Naive thymus-derived CD4-positive, alpha-beta T cell (primary cell): Measurements from ENCODE around the gene OR2G3. TPM values are rescaled to one million over a fixed set of nuclear protein-coding genes. Genes with fewer than 3 reads are reported as not detected.

Source experiments
- ATAC-seq: fragments of 150-1000 bp; cut with Tn5 transposase; 2 replicates; pipeline ENCODE4 v1.10.0; 2021; ENCODE audit warnings: mild to moderate bottlenecking, moderate library complexity
- CTCF ChIA-PET: fragments of 350-600 bp; sonication (Branson Sonifier 250); formaldehyde crosslinking; loops from one replicate; lab custom pipeline; 2021; ENCODE audit warnings: antibody characterized with exemption; lab: Charles Lee
- POLR2A ChIA-PET: fragments of 350-600 bp; sonication (Branson Sonifier 250); formaldehyde crosslinking; loops from one replicate; lab custom pipeline; 2021; ENCODE audit warnings: antibody characterized with exemption, inconsistent platforms; lab: Charles Lee
- DNase-seq, 9 donors: peaks; one replicate each; pipeline versions ENCODE4 v3.0.0 to v3.0.0-alpha.2; 2020 to 2022; ENCODE audit warnings: mixed read lengths in 1 of 9
- H3K27ac ChIP-seq: one replicate; pipeline ENCODE4 v1.7.0; 2013; ENCODE audit warnings: mild to moderate bottlenecking, low read depth, low read length, moderate library complexity
- H3K27me3 ChIP-seq, 2 donors: one replicate each; pipeline ENCODE4 v1.7.0; 2013; ENCODE audit warnings: low read length in 2 of 2, mild to moderate bottlenecking in 2 of 2, moderate library complexity in 2 of 2; ENCODE audit not compliant: control insufficient read depth in 2 of 2, insufficient read depth in 2 of 2
- H3K36me3 ChIP-seq, 3 experiments: 1 replicate in 2 of 3; 2 replicates in 1 of 3; pipeline ENCODE4 v1.7.0; 2013; ENCODE audit warnings: low read length in 3 of 3, mild to moderate bottlenecking in 3 of 3, moderate library complexity in 1 of 3; ENCODE audit not compliant: insufficient read depth in 3 of 3, control insufficient read depth in 2 of 3
- H3K4me1 ChIP-seq, 2 donors: one replicate each; pipeline ENCODE4 v1.7.0; 2013; ENCODE audit warnings: low read length in 2 of 2, mild to moderate bottlenecking in 2 of 2, moderate library complexity in 1 of 2; ENCODE audit not compliant: control insufficient read depth in 2 of 2, insufficient read depth in 2 of 2
- H3K4me3 ChIP-seq: 2 replicates; pipeline ENCODE4 v1.7.0; 2013; ENCODE audit warnings: mild to moderate bottlenecking, low read length
- H3K9me3 ChIP-seq, 3 experiments: 1 replicate in 2 of 3; 2 replicates in 1 of 3; pipeline ENCODE4 v1.7.0; 2013; ENCODE audit warnings: low read length in 3 of 3; ENCODE audit not compliant: control insufficient read depth in 2 of 3
- H3K27ac Mint-ChIP-seq, 9 donors: one replicate each; pipeline ENCODE4 v1.8.0; 2020 to 2022; ENCODE audit warnings: mixed read lengths in 9 of 9, mild to moderate bottlenecking in 8 of 9, moderate library complexity in 5 of 9, inconsistent platforms in 2 of 9
- H3K27me3 Mint-ChIP-seq, 5 donors: one replicate each; pipeline ENCODE4 v1.8.0; 2021 to 2022; ENCODE audit warnings: mixed read lengths in 5 of 5, mild to moderate bottlenecking in 1 of 5
- H3K36me3 Mint-ChIP-seq, 5 donors: one replicate each; pipeline ENCODE4 v1.8.0; 2020 to 2022; ENCODE audit warnings: mixed read lengths in 5 of 5, mild to moderate bottlenecking in 3 of 5, inconsistent platforms in 1 of 5
- H3K4me1 Mint-ChIP-seq, 7 donors: one replicate each; pipeline ENCODE4 v1.8.0; 2020 to 2022; ENCODE audit warnings: mixed read lengths in 7 of 7, mild to moderate bottlenecking in 3 of 7, inconsistent platforms in 1 of 7
- H3K4me3 Mint-ChIP-seq, 10 donors: one replicate each; pipeline ENCODE4 v1.8.0; 2020 to 2022; ENCODE audit warnings: mild to moderate bottlenecking in 10 of 10, mixed read lengths in 10 of 10, moderate library complexity in 6 of 10, inconsistent platforms in 2 of 10
- H3K9me3 Mint-ChIP-seq, 11 donors: one replicate each; pipeline ENCODE4 v1.8.0; 2020 to 2022; ENCODE audit warnings: mixed read lengths in 11 of 11, mild to moderate bottlenecking in 4 of 11, inconsistent platforms in 1 of 11, moderate library complexity in 1 of 11
- intact Hi-C, 2 donors: fragments of 100-400 bp; cut with micrococcal nuclease; formaldehyde crosslinking; loops; one replicate each; pipeline ENCODE4 v1.15.1; 2023
- polyA plus RNA-seq, 2 donors: library from polyadenylated mRNA; unstranded; fragments of 300-500 nt; fragmentation: Illumina TruSeq; gene quantifications; one replicate each; pipeline ENCODE4 v1.2.3, GENCODE V29; 2021
- total RNA-seq, 6 experiments: library from RNA in 5 of 6; stranded (reverse) in 5 of 6; gene quantifications; 1 replicate in 5 of 6; 2 replicates in 1 of 6; pipeline ENCODE4 v1.2.3 and lab custom pipeline; 2021 to 2026

The OR2G3 gene
- total and polyA plus RNA-seq, 7 experiments from 2014 or later: not detected

DNA sequence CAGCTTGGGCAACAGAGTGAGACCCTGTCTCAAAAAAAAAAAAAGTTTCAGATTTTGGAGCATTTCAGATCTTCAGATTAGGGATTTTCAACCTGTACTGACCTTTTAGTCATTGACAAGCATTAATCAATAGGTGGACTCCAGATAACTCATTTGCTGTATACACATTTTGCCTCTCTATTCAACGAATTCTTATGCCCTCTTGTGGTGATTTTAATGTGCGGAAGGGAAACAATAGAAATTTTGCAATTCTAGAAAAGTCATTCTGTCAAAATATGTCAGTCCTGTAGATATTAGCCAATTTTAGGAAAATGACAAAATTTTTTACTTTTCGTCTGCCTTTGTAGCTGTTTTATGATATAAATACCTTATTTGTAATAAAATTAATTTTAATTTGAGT, 28.9 kb upstream of the OR2G3 start:
- ATAC-seq (no peak), DNase-seq (peak in 2 of 9 donors; percentile 4)
- Mint-ChIP-seq H3K36me3 (peaks cover 0 to 5% (median 0%) of the 10 kb centered on the region in 5 donors), H3K4me1 (peaks cover 0 to 2% (median 0%) of the 10 kb centered on the region in 7 donors), H3K27ac (no peak overlapping the region), H3K27me3 (peaks cover 0 to 25% (median 13%) of the 10 kb centered on the region in 5 donors), H3K9me3 (peaks cover 0 to 8% (median 2%) of the 10 kb centered on the region in 11 donors), H3K4me3 (no peak overlapping the region)
- Histone ChIP-seq H3K36me3 (no peaks in the 10 kb centered on the region), H3K27ac (no peak overlapping the region), H3K4me1 (no peaks in the 10 kb centered on the region), H3K4me3 (no peak overlapping the region), H3K27me3 (no peaks in the 10 kb centered on the region), H3K9me3 (no peaks in the 10 kb centered on the region)
- intact Hi-C loops: loop anchor here (1.0 to 2.0 kb wide), 3 partner anchors 186 to 204 kb away; no protein-coding TSS in a partner anchor
- CTCF ChIA-PET: no interaction called here
- POLR2A ChIA-PET: no interaction called here

DNA sequence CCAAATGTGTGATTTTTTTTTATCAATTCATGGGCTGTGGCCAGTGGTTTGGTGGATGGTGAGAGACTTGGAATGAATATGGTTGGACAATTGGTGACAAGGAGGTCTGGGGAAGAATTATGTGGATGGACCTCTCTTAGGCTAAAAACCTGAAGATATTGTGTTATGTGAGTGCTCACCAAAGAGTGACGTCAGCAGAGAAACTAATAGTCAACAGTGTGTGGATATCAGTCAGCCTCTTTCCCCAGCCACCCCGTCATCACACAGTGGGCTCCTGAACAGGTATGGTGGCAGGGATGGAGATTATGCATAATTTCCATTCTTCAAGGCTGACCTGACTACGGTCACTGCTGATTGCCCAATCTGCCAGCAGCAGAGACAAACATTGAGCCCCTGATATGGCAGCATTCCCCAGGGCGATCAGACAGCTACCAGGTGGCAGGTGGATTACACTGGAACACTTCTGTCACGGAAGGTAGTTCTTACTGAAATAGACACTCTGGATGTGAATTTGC, 26.4 kb upstream of the OR2G3 start:
- peaks cover 0 to 2% (median 0%) of the 10 kb centered on the region in 7 donors for H3K4me1 Mint-ChIP-seq
- no peaks in the 10 kb centered on the region for H3K36me3 Mint-ChIP-seq

DNA sequence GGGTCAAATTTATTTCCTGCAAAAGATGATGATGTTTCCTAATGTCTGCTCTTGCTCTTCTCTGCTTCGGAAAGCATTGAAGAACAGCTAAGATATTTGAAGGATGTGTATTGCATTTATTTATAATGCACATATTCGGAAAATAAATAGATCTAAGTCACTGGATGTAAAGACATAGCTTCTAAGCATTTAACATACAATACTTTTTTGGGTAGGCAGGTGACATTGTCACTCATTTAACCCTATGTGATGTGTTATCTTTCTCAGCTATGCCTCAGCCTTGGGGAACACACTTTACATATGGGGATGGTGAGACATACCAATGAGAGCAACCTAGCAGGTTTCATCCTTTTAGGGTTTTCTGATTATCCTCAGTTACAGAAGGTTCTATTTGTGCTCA, 17.3 kb upstream of the OR2G3 start, which contains the start of gene OR2G2:
TSS of gene OR2G2 (plus strand) at position 301 of the 400 bp plus-strand sequence. CDS start at position 301, 0 bp downstream.
- Mint-ChIP-seq H3K4me1 (no peaks in the 10 kb centered on the region), H3K4me3 (no peak within 1 kb of the TSS), H3K9me3 (peaks cover 0 to 15% (median 6%) of the 10 kb centered on the region in 11 donors), H3K27ac (no peak within 1 kb of the TSS), H3K27me3 (peaks cover 0 to 12% (median 6%) of the 10 kb centered on the region in 5 donors), H3K36me3 (peaks cover 0 to 3% (median 0%) of the 10 kb centered on the region in 5 donors)
- no peak within 1 kb of the TSS for H3K27ac ChIP-seq
- H3K4me3 ChIP-seq: no peak within 1 kb of the TSS
- H3K36me3 ChIP-seq: no peaks in the 10 kb centered on the region
- no peak for ATAC-seq
- no peaks in the 10 kb centered on the region for H3K4me1 ChIP-seq
- CTCF ChIA-PET: no interaction called here
- POLR2A ChIA-PET: no interaction called here
- H3K27me3 ChIP-seq: no peaks in the 10 kb centered on the region
- H3K9me3 ChIP-seq: no peaks in the 10 kb centered on the region
- no peak for DNase-seq
- intact Hi-C loops: no loop called here

More for the DNA sequence above, 26.4 kb upstream of the OR2G3 start:
- no peaks in the 10 kb centered on the region for H3K9me3 Mint-ChIP-seq
- POLR2A ChIA-PET: no interaction called here
- Histone ChIP-seq H3K4me3 (no peak overlapping the region), H3K27me3 (no peaks in the 10 kb centered on the region), H3K36me3 (no peaks in the 10 kb centered on the region), H3K9me3 (no peaks in the 10 kb centered on the region), H3K4me1 (no peaks in the 10 kb centered on the region), H3K27ac (no peak overlapping the region)
- H3K27ac Mint-ChIP-seq: no peak overlapping the region
- CTCF ChIA-PET: no interaction called here
- peaks cover 0 to 16% (median 9%) of the 10 kb centered on the region in 5 donors for H3K27me3 Mint-ChIP-seq
- intact Hi-C loops: no loop called here
- no peak overlapping the region for H3K4me3 Mint-ChIP-seq
- no peak for DNase-seq
- ATAC-seq: no peak

DNA sequence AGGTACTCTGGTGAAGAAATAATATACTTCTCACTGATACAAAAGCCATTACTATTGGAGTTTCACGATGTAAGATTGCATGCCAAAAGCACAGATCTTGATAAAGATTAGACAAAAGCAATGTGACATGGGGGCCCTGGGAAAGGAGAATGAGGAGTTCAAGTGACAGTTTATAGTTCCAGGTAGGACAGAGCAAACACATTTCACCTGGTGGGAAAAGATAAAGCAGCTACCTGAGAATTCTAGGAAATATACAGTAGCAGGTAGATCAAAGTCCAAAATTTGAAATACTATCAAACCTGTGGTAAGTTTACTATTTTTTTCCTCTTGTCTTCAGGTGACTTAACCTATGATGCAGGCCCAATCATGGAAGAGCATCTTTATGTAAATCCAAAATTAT, 8.0 kb downstream of the OR2G3 start:
- ChIA-PET POLR2A (no interaction called here), CTCF (no interaction called here)
- H3K36me3 Mint-ChIP-seq: no peaks in the 10 kb centered on the region
- peaks cover 0 to 7% (median 3%) of the 10 kb centered on the region in 11 donors for H3K9me3 Mint-ChIP-seq
- DNase-seq (no peak), ATAC-seq (no peak)
- no peak overlapping the region for H3K27ac Mint-ChIP-seq
- intact Hi-C loops: no loop called here
- H3K4me1 Mint-ChIP-seq: no peaks in the 10 kb centered on the region
- Histone ChIP-seq H3K36me3 (no peaks in the 10 kb centered on the region), H3K4me1 (no peaks in the 10 kb centered on the region), H3K27me3 (no peaks in the 10 kb centered on the region), H3K4me3 (no peak overlapping the region), H3K9me3 (no peaks in the 10 kb centered on the region), H3K27ac (no peak overlapping the region)
- no peak overlapping the region for H3K4me3 Mint-ChIP-seq
- peaks cover 0 to 23% (median 10%) of the 10 kb centered on the region in 5 donors for H3K27me3 Mint-ChIP-seq

DNA sequence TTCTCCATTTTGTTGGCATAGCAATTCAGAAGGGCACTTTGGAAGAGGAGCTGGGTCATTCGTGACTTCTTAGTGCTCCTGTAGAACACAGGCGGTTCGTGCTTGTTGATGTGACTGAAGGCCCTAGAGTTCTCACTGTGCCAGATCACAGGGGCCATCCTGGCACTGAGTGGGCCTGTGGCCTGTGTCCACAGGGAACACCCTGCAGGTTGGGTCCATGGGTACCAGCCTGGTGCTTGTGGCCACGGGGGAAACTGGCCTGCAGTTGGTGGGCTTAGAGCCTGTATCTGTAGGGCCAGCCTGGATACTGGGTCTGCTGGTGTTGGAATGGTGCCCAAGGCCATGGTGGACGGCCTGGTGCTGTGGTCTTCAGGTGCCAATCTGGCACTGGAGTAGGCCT, 9.2 kb downstream of the OR2G3 start:
- no peak overlapping the region for H3K27ac Mint-ChIP-seq

DNA sequence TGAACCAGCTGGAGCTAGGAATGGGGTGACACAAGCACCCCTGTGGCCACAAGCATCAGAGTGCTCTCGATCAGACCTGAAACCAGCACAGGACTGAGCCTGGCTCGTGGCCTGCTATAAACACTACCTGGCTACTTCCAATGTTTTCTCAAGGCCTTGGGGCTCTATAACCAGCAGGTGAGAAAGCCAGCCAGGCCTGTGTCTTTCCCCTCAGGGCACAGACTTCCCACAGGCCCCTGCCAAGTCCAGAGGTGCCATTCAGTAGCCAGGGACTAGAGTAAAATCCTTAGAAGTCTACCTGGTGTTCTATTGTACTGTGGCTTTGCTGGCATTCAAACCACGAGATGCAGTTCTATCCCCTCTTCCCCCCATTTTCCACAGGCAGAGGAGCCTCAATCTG, 22.6 kb downstream of the OR2G3 start:
- Histone ChIP-seq H3K36me3 (no peaks in the 10 kb centered on the region), H3K27me3 (no peaks in the 10 kb centered on the region), H3K4me3 (no peak overlapping the region), H3K27ac (no peak overlapping the region), H3K9me3 (no peaks in the 10 kb centered on the region), H3K4me1 (no peaks in the 10 kb centered on the region)
- CTCF ChIA-PET: no interaction called here
- Mint-ChIP-seq H3K27me3 (peaks cover 0 to 12% (median 4%) of the 10 kb centered on the region in 5 donors), H3K27ac (no peak overlapping the region), H3K4me3 (no peak overlapping the region), H3K36me3 (no peaks in the 10 kb centered on the region), H3K4me1 (no peaks in the 10 kb centered on the region), H3K9me3 (peaks cover 0 to 16% (median 4%) of the 10 kb centered on the region in 11 donors)
- DNase-seq: no peak
- POLR2A ChIA-PET: no interaction called here
- no peak for ATAC-seq
- intact Hi-C loops: no loop called here

More for the DNA sequence above, 9.2 kb downstream of the OR2G3 start:
- no peak for DNase-seq
- Histone ChIP-seq H3K4me1 (no peaks in the 10 kb centered on the region), H3K27ac (no peak overlapping the region), H3K9me3 (no peaks in the 10 kb centered on the region), H3K36me3 (no peaks in the 10 kb centered on the region), H3K27me3 (no peaks in the 10 kb centered on the region), H3K4me3 (no peak overlapping the region)
- Mint-ChIP-seq H3K4me1 (no peaks in the 10 kb centered on the region), H3K4me3 (no peak overlapping the region), H3K27me3 (peaks cover 0 to 10% (median 5%) of the 10 kb centered on the region in 5 donors), H3K36me3 (no peaks in the 10 kb centered on the region), H3K9me3 (peaks cover 0 to 7% (median 0%) of the 10 kb centered on the region in 11 donors)
- CTCF ChIA-PET: no interaction called here
- intact Hi-C loops: no loop called here
- no peak for ATAC-seq
- POLR2A ChIA-PET: no interaction called here

DNA sequence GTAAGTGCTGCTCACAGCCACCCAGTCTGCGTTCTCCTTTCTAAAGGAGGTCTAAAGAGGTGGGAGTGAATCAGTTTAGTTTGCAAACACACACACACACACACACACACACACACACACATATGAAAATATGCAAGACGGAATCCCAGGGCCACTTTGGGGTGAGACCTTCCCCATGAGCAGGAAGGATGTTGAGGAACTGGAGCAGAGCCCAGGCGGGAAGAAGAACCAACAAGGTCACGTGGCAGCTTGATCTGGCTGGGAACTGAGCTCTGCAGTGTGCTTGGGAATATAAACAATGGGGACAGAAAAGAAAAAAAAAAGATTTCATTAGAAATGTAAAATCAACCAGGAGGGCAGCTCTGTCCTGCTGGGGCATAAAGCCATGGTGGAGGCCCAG, 32.6 kb downstream of the OR2G3 start:
- CTCF ChIA-PET: no interaction called here
- DNase-seq (no peak), ATAC-seq (no peak)
- Mint-ChIP-seq H3K36me3 (no peaks in the 10 kb centered on the region), H3K4me1 (peaks cover 0 to 8% (median 0%) of the 10 kb centered on the region in 7 donors), H3K27me3 (peaks cover 13 to 62% (median 46%) of the 10 kb centered on the region in 5 donors), H3K9me3 (peaks cover 0 to 28% (median 10%) of the 10 kb centered on the region in 11 donors), H3K4me3 (peak overlapping the region in 2 of 10 donors; percentile 6 to 33), H3K27ac (no peak overlapping the region)
- Histone ChIP-seq H3K9me3 (no peaks in the 10 kb centered on the region), H3K4me1 (no peaks in the 10 kb centered on the region), H3K27me3 (no peaks in the 10 kb centered on the region), H3K27ac (no peak overlapping the region), H3K36me3 (no peaks in the 10 kb centered on the region), H3K4me3 (no peak overlapping the region)
- POLR2A ChIA-PET: no interaction called here
- intact Hi-C loops: no loop called here
